ENCODE results near the gene EXT2. TPM values are rescaled to one million over a fixed set of nuclear protein-coding genes. Genes with fewer than 3 reads are reported as not detected.

EXT2 gene
- total RNA-seq, 1 experiment from 2014 or later, result 42.8 TPM

GRCh38 chr11:44147751-44148150, 52.3 kb downstream of the EXT2 start:
- no peak overlapping the region for H3K9ac ChIP-seq (ENCODE audit: low read length)
- no peaks in the 10 kb centered on the region for H3K27me3 ChIP-seq (ENCODE audit: insufficient read depth, low read length)
- 0 out of 4 replicates have a peak, but pooled peaks cover 0 to 7% of the 10 kb centered on the region in 2 experiments for H3K36me3 ChIP-seq (ENCODE audit: control insufficient read depth in 1 of 2, insufficient read depth in 2 of 2, low read length in 2 of 2)
- CTCF ChIA-PET, result no interaction called here
- H4K20me1 ChIP-seq (ENCODE audit: insufficient read depth), result no peaks in the 10 kb centered on the region
- no peak overlapping the region for H3K27ac ChIP-seq (ENCODE audit: low read depth, low read length)
- POLR2A ChIA-PET, result no interaction called here
- H3K9me2 ChIP-seq (ENCODE audit: insufficient read depth), result no peaks in the 10 kb centered on the region
- no peak overlapping the region for H3K4me3 ChIP-seq (replicated peaks in 1 of 2; ENCODE audit: low read depth in 1 of 2, low read length in 2 of 2)
- TF ChIP-seq, protein P1, sequence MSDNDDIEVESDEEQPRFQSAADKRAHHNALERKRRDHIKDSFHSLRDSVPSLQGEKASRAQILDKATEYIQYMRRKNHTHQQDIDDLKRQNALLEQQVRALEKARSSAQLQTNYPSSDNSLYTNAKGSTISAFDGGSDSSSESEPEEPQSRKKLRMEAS (IDR thresholded peaks at IDR 0.05), result no peak
- TF ChIP-seq ZNF274 (IDR thresholded peaks at IDR 0.05; ENCODE audit: low read depth, low read length) (no peak), TCF7L2 (IDR thresholded peaks at IDR 0.05; ENCODE audit: borderline replicate concordance, extremely low read depth, insufficient read depth, insufficient read length) (no peak), ELF1 (IDR thresholded peaks at IDR 0.05; ENCODE audit: borderline replicate concordance, low read depth) (no peak), EZH2phosphoT487 (IDR thresholded peaks at IDR 0.05; ENCODE audit: borderline replicate concordance) (no peak), EGR1 (IDR thresholded peaks at IDR 0.05; ENCODE audit: low read depth) (no peak), ZFX (IDR thresholded peaks at IDR 0.05) (no peak), YY1 (IDR thresholded peaks at IDR 0.05; ENCODE audit: extremely low read depth, insufficient replicate concordance, low read depth, low read length) (no peak)
- ATAC-seq, result no peak
- RAD21 ChIA-PET (ENCODE audit: low non-redundant PET in 1 of 2, low total read pairs in 2 of 2, uncharacterized antibody in 2 of 2, unreplicated experiment in 2 of 2), result no interaction called here
- DNase-seq (ENCODE audit: low read depth, low spot score), result no peak
- no peak overlapping the region for H2AFZ ChIP-seq (ENCODE audit: low read depth, low read length, poor library complexity, severe bottlenecking)
- BruUV-seq (replicated peaks), result no TSS peak
- H3K4me2 ChIP-seq (ENCODE audit: low read length), result no peak overlapping the region
- no peaks in the 10 kb centered on the region for H3K79me2 ChIP-seq (ENCODE audit: insufficient read depth, low read length)
- peaks cover 9 to 14% of the 10 kb centered on the region in 2 experiments; a peak in 3 of 4 replicates for H3K4me1 ChIP-seq (ENCODE audit: control insufficient read depth in 1 of 2, insufficient read depth in 2 of 2, low read length in 2 of 2)
- intact Hi-C loops (cut with micrococcal nuclease), result loop anchor here (10.0 kb wide), 1 partner anchor 467 kb away; no protein-coding TSS in a partner anchor
- H3K9me3 ChIP-seq (ENCODE audit: control insufficient read depth in 1 of 2, insufficient read depth in 1 of 2, low read depth in 1 of 2, low read length in 2 of 2), result no peaks in the 10 kb centered on the region

DNA sequence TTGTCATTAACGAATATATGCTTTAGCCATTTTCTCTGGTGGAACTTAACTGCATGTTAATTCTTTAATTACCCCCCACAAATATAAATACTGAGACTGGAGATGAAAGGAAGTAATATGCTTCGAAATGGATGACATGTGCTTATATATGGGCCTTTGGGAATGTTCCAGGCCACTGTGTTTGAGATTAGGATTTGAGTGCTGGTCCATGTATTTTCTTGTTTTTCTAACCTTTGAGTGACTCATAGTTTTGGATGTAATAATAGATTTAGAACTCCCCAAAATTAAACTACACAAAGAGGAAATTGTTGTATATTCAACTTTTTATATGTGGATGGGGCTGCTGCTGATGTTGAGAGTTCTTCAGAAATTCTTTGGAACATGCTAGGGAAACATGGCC, 54.2 kb downstream of the EXT2 start:
- Histone ChIP-seq H2AFZ (ENCODE audit: low read depth, low read length, poor library complexity, severe bottlenecking) (no peak overlapping the region), H3K27ac (ENCODE audit: low read depth, low read length) (no peak overlapping the region), H3K36me3 (ENCODE audit: control insufficient read depth in 1 of 2, insufficient read depth in 2 of 2, low read length in 2 of 2) (0 out of 4 replicates have a peak, but pooled peaks cover 0 to 7% of the 10 kb centered on the region in 2 experiments), H3K4me2 (ENCODE audit: low read length) (no peak overlapping the region), H3K9ac (ENCODE audit: low read length) (no peak overlapping the region), H3K4me3 (replicated peaks in 1 of 2; ENCODE audit: low read depth in 1 of 2, low read length in 2 of 2) (no peak overlapping the region), H3K9me2 (ENCODE audit: insufficient read depth) (no peaks in the 10 kb centered on the region), H4K20me1 (ENCODE audit: insufficient read depth) (no peaks in the 10 kb centered on the region), H3K79me2 (ENCODE audit: insufficient read depth, low read length) (no peaks in the 10 kb centered on the region), H3K27me3 (ENCODE audit: insufficient read depth, low read length) (no peaks in the 10 kb centered on the region), H3K4me1 (ENCODE audit: control insufficient read depth in 1 of 2, insufficient read depth in 2 of 2, low read length in 2 of 2) (peaks cover 0 to under 1% of the 10 kb centered on the region in 2 experiments; a peak in 2 of 4 replicates), H3K9me3 (ENCODE audit: control insufficient read depth in 1 of 2, insufficient read depth in 1 of 2, low read depth in 1 of 2, low read length in 2 of 2) (no peaks in the 10 kb centered on the region)
- intact Hi-C loops (cut with micrococcal nuclease), result loop anchor here (10.0 kb wide), 2 partner anchors 55 to 465 kb away; no protein-coding TSS in a partner anchor
- ChIA-PET POLR2A (no interaction called here), CTCF (no interaction called here), RAD21 (ENCODE audit: low non-redundant PET in 1 of 2, low total read pairs in 2 of 2, uncharacterized antibody in 2 of 2, unreplicated experiment in 2 of 2) (no interaction called here)
- ATAC-seq (no peak), DNase-seq (ENCODE audit: low read depth, low spot score) (no peak)
- BruUV-seq (replicated peaks), result no TSS peak
- TF ChIP-seq RAD21 (IDR thresholded peaks at IDR 0.05; ENCODE audit: low read depth) (no peak), JUND (IDR thresholded peaks at IDR 0.05) (no peak), POLR2A (IDR thresholded peaks at IDR 0.05; ENCODE audit: borderline replicate concordance, extremely low read depth, insufficient read depth, insufficient read length) (no peak), ZBTB33 (IDR thresholded peaks at IDR 0.05; ENCODE audit: extremely low read depth, insufficient replicate concordance, low read length) (no peak), SRF (IDR thresholded peaks at IDR 0.05; ENCODE audit: low read depth) (no peak), ZFX (IDR thresholded peaks at IDR 0.05) (no peak), POLR2AphosphoS5 (IDR thresholded peaks at IDR 0.05; ENCODE audit: low read depth, low read length) (no peak), SP1 (IDR thresholded peaks at IDR 0.05; ENCODE audit: low read depth) (no peak), ELF1 (IDR thresholded peaks at IDR 0.05; ENCODE audit: borderline replicate concordance, low read depth) (no peak)
- TF ChIP-seq, protein P2, sequence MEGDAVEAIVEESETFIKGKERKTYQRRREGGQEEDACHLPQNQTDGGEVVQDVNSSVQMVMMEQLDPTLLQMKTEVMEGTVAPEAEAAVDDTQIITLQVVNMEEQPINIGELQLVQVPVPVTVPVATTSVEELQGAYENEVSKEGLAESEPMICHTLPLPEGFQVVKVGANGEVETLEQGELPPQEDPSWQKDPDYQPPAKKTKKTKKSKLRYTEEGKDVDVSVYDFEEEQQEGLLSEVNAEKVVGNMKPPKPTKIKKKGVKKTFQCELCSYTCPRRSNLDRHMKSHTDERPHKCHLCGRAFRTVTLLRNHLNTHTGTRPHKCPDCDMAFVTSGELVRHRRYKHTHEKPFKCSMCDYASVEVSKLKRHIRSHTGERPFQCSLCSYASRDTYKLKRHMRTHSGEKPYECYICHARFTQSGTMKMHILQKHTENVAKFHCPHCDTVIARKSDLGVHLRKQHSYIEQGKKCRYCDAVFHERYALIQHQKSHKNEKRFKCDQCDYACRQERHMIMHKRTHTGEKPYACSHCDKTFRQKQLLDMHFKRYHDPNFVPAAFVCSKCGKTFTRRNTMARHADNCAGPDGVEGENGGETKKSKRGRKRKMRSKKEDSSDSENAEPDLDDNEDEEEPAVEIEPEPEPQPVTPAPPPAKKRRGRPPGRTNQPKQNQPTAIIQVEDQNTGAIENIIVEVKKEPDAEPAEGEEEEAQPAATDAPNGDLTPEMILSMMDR (IDR thresholded peaks at IDR 0.05 in 2 of 3, conservative IDR thresholded peaks at IDR 0.05 in 1 of 3; ENCODE audit: borderline replicate concordance in 1 of 3, insufficient read depth in 1 of 3, low read depth in 2 of 3, low read length in 2 of 3), result no peak
- TF ChIP-seq, protein P3, sequence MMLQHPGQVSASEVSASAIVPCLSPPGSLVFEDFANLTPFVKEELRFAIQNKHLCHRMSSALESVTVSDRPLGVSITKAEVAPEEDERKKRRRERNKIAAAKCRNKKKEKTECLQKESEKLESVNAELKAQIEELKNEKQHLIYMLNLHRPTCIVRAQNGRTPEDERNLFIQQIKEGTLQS (IDR thresholded peaks at IDR 0.05), result no peak
- TF ChIP-seq, protein P1 (IDR thresholded peaks at IDR 0.05), result no peak
